HEK293 (cell line): ENCODE measurements around the gene MYO3A.

ENCODE experiments used
- CTCF ChIP-seq: fragments of 450-650 bp; formaldehyde crosslinking; IDR thresholded peaks from 2 replicates; pipeline ENCODE4 v1.5.1; 2016; ENCODE audit warnings: missing biosample characterization, missing genetic modification characterization
- ZNF843 ChIP-seq: fragments of 450-650 bp; formaldehyde crosslinking; IDR thresholded peaks from 2 replicates; pipeline ENCODE4 v1.5.1; 2016; ENCODE audit warnings: missing biosample characterization, missing genetic modification characterization

DNA sequence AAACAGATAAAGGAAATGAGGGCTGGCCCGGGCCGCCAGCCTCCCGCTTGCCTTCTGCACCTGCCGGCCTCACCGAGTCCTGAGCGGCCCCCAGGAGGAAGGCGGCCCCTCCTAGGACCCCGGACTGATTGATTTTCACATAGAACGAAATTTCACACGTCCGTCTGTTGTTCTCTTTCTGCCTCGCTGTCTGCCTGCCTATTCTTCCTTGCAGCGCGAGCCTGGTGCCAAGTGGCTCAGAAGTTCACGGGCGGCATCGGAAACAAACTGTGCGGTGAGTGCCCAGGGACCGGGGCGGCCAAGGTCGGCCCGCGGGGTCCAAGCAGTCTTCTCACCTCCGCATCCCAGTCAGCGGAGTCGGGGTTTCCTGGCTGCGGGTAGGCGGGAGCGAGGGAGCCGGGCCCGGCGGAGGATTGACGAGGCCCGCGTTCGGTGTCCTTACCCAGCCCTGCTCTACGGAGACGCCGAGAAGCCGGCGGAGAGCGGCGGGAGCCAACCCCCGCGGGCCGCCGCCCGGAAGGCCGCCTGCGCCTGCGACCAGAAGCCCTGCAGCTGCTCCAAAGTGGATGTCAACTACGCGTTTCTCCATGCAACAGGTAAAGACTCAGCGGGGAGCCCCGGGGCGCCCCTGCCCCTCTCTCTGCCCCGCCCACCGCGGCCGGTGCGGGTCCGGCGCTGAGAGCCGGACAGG, 283.5 kb downstream of the MYO3A start:
- TF ChIP-seq CTCF (tag by site-specific recombination) (no peak), ZNF843 (no peak)
